GM10266 (cell line): ENCODE results near the gene GPR183.

Experiments
- DNase-seq: peaks from one replicate; pipeline ENCODE4 v3.0.0; 2012; ENCODE audit errors: extremely low spot score
- TF ChIP-seq, protein P1 (sequence below): IDR thresholded peaks from 2 replicates; pipeline ENCODE4 v1.5.1; 2012; ENCODE audit warnings: mild to moderate bottlenecking, low read depth; ENCODE audit not compliant: control insufficient read depth, insufficient read depth; ENCODE audit errors: missing control alignments

GPR183 gene

DNA sequence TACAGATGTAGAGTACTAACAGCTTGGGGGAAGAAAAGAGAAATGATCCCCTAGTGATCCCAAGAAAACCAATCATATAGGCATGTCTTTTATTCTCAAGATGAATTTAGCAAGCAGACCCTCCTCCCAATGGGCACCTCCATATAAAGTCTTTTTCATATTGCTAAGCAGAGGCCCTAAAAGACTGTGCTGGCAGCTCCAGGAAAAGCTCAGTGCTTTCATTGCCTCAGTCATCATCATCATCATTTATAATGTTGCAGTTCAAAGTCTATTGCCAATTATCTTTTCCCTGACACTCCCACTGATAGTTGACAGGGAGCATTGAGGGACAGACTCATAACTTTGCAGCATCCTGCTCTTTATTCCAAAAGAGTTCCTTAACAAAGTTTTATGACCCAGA, 13.0 kb downstream of the GPR183 start:
- DNase-seq = no peak

DNA sequence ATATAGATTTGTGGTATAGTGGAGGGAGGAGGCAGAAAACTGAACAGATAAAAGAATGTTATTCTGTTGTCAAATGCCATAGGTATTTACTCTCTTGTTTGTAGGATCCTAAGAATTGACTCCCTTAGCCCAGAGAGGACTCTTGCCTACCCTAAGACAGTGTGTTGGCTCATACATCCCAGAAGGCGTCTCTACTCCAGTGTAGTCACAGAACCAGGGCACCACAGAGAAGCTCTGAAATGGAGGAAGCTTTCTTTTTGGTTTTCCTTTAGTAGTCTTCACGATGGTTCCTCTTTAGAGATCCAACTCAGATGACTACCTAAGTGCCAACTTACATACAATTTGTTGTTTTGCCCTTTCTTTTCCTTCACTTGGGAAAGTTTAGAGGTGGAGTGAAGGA, 14.0 kb downstream of the GPR183 start:
- DNase-seq = no peak
- TF ChIP-seq, protein P1, sequence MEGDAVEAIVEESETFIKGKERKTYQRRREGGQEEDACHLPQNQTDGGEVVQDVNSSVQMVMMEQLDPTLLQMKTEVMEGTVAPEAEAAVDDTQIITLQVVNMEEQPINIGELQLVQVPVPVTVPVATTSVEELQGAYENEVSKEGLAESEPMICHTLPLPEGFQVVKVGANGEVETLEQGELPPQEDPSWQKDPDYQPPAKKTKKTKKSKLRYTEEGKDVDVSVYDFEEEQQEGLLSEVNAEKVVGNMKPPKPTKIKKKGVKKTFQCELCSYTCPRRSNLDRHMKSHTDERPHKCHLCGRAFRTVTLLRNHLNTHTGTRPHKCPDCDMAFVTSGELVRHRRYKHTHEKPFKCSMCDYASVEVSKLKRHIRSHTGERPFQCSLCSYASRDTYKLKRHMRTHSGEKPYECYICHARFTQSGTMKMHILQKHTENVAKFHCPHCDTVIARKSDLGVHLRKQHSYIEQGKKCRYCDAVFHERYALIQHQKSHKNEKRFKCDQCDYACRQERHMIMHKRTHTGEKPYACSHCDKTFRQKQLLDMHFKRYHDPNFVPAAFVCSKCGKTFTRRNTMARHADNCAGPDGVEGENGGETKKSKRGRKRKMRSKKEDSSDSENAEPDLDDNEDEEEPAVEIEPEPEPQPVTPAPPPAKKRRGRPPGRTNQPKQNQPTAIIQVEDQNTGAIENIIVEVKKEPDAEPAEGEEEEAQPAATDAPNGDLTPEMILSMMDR = no peak

More for the DNA sequence above, 13.0 kb downstream of the GPR183 start:
- TF ChIP-seq, protein P1 = no peak

DNA sequence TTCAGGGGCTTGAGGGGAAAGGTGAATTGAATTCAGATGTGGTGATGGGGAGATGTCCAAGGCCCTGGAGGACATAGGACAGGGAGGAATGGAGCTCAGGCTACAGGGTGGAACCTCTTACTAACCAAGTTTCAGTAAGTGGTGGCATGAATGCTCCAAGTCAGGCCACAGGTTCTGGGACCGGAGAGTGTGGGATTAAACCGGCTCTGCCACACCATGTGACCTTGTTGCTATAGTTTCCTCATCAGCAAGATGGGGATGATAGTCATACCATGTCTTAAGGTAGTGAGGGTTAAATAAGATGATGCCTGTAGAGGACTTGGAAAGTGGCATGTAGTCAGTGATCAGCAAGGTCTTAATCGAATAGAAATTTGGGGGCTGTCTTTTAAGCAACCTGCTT, 16.3 kb downstream of the GPR183 start:
- DNase-seq = no peak
- TF ChIP-seq, protein P1 = no peak

DNA sequence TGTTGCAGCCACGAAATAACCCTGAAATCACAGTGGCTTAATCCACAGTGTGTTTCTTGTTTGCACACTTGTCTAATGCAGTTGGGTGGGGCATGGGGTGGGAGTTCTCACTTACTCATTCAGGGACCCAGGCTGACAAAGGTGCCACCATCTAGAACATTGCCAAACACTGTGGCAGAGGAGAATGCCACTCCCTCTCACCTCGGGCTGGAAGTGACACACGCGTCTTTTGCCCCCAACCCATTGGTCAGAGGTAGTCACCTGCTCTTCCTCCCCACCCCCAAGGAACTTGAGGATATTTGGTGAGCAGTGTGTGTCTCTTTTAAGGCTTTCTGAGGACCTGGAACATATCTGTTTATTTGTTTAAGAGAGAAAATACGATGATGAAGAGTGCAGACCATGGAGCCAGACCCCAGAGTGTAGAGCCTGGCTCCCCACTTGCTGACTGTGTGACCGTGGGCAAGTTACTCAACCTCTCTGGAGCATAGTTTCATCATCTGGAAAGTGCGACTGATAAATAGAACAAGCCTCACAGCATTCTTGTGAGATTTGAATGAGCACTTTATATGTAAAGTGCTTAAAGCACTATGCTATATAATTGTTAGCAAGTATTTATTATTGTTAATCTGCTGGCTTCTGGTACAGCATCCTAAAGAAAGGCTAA, 17.4 kb downstream of the GPR183 start:
- TF ChIP-seq, protein P1 = no peak
- no peak for DNase-seq

DNA sequence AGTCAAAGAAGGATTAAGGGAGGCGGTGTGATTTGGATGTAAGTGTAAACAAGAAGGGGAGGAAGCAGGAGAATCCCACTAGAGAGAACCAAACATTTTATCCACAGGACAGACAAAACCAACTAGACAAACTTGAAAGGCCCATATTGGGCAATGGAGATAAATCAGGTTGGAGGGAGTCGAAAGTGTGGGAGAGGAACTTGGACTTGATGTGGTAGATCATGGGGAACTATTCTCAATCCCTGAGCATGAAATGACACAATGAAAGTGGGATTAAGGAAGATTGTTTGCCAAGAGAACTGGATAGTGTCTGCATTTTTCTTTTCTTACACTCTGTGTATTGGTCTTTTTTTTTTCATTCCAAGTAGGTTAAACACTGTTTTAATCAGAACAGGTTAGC, 17.9 kb downstream of the GPR183 start:
- DNase-seq = no peak
- TF ChIP-seq, protein P1 = no peak

DNA sequence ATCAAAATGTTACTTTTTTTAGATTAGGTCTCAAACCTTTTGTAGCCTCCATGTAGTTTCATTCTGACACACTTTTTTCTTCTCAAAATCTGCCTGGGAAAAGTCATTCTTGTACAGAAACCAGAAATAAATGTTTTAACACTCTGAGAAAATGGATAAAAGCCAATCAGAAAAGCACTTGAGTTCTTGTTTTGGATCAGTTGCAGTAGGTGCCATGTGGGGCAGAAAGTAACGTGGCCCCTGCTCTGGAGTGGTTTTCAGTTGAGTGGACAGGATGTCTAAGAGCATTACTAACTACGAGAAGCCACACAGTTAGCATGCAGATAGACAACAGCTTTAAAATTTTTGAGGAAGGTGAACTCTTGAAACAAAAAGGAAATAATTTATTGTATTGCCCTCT, 19.1 kb downstream of the GPR183 start:
- peak; percentile 60 for DNase-seq
- TF ChIP-seq, protein P1 = no peak

DNA sequence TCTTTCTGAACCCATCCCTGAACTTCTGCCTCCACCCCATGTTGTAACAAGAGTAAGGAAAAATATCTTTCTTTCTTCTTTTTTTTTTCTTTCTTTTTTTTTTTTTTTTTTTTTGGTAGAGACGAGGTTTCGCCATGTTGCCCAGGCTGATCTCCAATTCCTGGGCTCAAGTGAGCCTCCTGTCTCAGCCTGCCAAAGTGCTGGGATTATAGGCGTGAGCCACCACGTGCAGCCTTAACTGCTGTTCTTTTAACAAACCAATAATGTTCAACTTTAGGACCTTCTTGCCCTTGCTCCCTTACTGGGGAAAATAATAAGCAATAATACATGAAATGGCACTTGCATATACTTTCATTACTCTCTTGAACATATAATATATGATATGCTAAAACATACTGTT, 19.6 kb downstream of the GPR183 start:
- DNase-seq = no peak

More for the DNA sequence above, 19.6 kb downstream of the GPR183 start:
- TF ChIP-seq, protein P1 = no peak
